ENCODE measurements around the gene PTPMT1. TPM values are rescaled to one million over a fixed set of nuclear protein-coding genes. Genes with fewer than 3 reads are reported as not detected.

PTPMT1 gene
- total RNA-seq, 4 donors from 2014 or later = 67.7 to 92.3 (median 78.7) TPM

GRCh38 chr11:47569646-47570045 is 4.2 kb downstream of the PTPMT1 start:
- Histone ChIP-seq H3K27me3 (no peaks in the 10 kb centered on the region), H3K9me3 (no peaks in the 10 kb centered on the region), H3K4me3 (no peak overlapping the region), H3K36me3 (peaks cover 4 to 67% (median 15%) of the 10 kb centered on the region in 3 donors), H3K4me1 (peaks cover 4 to 43% (median 5%) of the 10 kb centered on the region in 3 donors), H3K27ac (no peak overlapping the region)
- TF ChIP-seq CTCF (IDR thresholded peaks at IDR 0.05) = no peak
- no peak for TF ChIP-seq POLR2A (IDR thresholded peaks at IDR 0.05)
- DNase-seq = no peak
- intact Hi-C loops (cut with DNase I) = no loop called here
- WGBS, 2 donors = 88 to 100% methylated on average over 2 to 4 of the region's 7 CpGs

- no peak for DNase-seq
- Histone ChIP-seq H3K27me3 (no peaks in the 10 kb centered on the region), H3K9me3 (no peaks in the 10 kb centered on the region), H3K36me3 (peaks cover 8 to 78% (median 15%) of the 10 kb centered on the region in 3 donors), H3K4me1 (peaks cover 0 to 36% (median 0%) of the 10 kb centered on the region in 3 donors), H3K4me3 (no peak overlapping the region), H3K27ac (no peak overlapping the region)
- 75 to 78% methylated on average over 3 of the region's 3 CpGs for WGBS, 2 donors
- TF ChIP-seq CTCF (IDR thresholded peaks at IDR 0.05) = no peak
- intact Hi-C loops (cut with DNase I) = no loop called here
These were observed 5.4 kb downstream of the PTPMT1 start for GRCh38 chr11:47570651-47571356.

GRCh38 chr11:47571357-47571729 is 5.9 kb downstream of the PTPMT1 start:
- H3K9me3 ChIP-seq = no peaks in the 10 kb centered on the region
- 61 to 68% methylated on average over 4 of the region's 4 CpGs for WGBS, 2 donors
- peaks cover 8 to 84% (median 15%) of the 10 kb centered on the region in 3 donors for H3K36me3 ChIP-seq
- H3K4me1 ChIP-seq = peaks cover 0 to 33% (median 0%) of the 10 kb centered on the region in 3 donors
- H3K4me3 ChIP-seq = no peak overlapping the region
- intact Hi-C loops (cut with DNase I) = no loop called here
- TF ChIP-seq POLR2A (IDR thresholded peaks at IDR 0.05) (no peak), CTCF (IDR thresholded peaks at IDR 0.05) (no peak)
- H3K27ac ChIP-seq = no peak overlapping the region
- H3K27me3 ChIP-seq = no peaks in the 10 kb centered on the region
- no peak for DNase-seq

- Histone ChIP-seq H3K4me3 (no peak overlapping the region), H3K9me3 (no peaks in the 10 kb centered on the region), H3K4me1 (peaks cover 0 to 32% (median 1%) of the 10 kb centered on the region in 3 donors), H3K27me3 (no peaks in the 10 kb centered on the region), H3K27ac (no peak overlapping the region), H3K36me3 (peaks cover 8 to 89% (median 15%) of the 10 kb centered on the region in 3 donors)
- DNase-seq = no peak
- TF ChIP-seq CTCF (IDR thresholded peaks at IDR 0.05) = no peak
- TF ChIP-seq POLR2A (IDR thresholded peaks at IDR 0.05) = no peak
- 50 to 86% methylated on average over 1 of the region's 1 CpG for WGBS, 2 donors
- intact Hi-C loops (cut with DNase I) = no loop called here
These were observed 6.5 kb downstream of the PTPMT1 start for GRCh38 chr11:47571895-47572294.

- Histone ChIP-seq H3K9me3 (no peaks in the 10 kb centered on the region), H3K27ac (no peak overlapping the region), H3K27me3 (no peaks in the 10 kb centered on the region), H3K36me3 (peaks cover 8 to 97% (median 15%) of the 10 kb centered on the region in 3 donors), H3K4me3 (no peak overlapping the region), H3K4me1 (peaks cover 4 to 38% (median 10%) of the 10 kb centered on the region in 3 donors)
- DNase-seq = no peak
- no peak for TF ChIP-seq CTCF (IDR thresholded peaks at IDR 0.05)
- intact Hi-C loops (cut with DNase I) = no loop called here
- WGBS, 2 donors = 35 to 50% methylated on average over 3 of the region's 8 CpGs
These were observed 7.4 kb downstream of the PTPMT1 start for GRCh38 chr11:47572715-47573255.
